GM12865 (cell line): ENCODE measurements around the gene GLI3.
A peak's percentile ranks its signal among the peaks of the same experiment; 100 is the strongest.

Source experiments
- DNase-seq: peaks from one replicate; pipeline ENCODE4 v3.0.0; 2010; ENCODE audit warnings: low read depth
- H3K4me3 ChIP-seq: 2 replicates; pipeline ENCODE4 v1.5.1; 2011; ENCODE audit warnings: mild to moderate bottlenecking, low read depth, low read length, control low read depth
- TF ChIP-seq, protein P1 (sequence below): IDR thresholded peaks from 2 replicates; pipeline ENCODE4 v1.5.1; 2011; ENCODE audit warnings: low read length, control low read depth, low read depth, inconsistent platforms; ENCODE audit not compliant: insufficient read depth; ENCODE audit errors: missing control alignments

Gene GLI3

DNA sequence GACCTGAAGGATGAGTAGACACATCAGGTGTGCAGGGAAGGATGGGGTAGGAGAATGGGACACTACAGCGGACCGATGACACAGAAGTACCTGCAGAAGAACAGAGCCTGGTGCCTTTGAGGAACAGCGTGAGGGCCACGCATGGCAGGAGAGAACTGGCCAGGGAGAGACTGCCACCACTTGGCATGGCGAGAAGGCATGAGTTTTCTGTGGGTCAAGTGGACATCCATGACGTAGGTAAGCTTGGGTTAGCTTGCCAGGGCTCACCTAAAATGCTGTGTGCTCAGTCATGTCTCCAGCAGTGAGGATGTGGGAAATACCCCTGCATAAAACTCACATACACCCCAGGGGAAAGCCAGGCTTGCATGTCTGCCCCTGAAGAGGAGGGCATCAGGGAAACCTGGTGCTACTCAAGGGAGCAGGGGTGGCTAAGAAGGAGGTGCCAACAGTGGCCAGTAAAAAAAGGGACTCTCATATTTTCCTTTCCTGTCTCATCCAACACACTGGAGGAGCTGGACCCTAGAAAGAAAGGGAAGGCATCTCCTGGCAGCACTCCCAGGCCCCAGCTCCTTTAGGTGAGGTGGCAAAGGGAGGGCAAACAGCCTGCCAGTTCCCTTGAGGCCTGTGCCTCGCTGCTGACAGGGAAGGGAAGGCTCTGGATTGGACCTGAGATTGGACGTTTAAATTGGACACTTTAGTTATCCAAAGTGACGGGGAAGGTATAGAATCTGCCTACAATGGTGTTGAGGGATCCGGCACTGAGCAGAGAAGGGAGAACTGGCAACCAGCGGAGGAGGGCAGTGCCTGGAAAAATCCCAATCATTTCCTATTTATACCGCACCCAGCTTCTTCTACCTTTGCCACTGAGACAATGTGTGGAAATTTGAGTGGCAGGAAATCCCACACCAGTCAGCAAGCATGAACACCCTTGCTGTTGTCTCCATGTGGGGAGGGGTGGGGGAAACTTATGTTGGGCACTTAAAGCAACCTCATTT lies 255.7 kb downstream of the GLI3 start:
- no peak for DNase-seq
- TF ChIP-seq, protein P1, sequence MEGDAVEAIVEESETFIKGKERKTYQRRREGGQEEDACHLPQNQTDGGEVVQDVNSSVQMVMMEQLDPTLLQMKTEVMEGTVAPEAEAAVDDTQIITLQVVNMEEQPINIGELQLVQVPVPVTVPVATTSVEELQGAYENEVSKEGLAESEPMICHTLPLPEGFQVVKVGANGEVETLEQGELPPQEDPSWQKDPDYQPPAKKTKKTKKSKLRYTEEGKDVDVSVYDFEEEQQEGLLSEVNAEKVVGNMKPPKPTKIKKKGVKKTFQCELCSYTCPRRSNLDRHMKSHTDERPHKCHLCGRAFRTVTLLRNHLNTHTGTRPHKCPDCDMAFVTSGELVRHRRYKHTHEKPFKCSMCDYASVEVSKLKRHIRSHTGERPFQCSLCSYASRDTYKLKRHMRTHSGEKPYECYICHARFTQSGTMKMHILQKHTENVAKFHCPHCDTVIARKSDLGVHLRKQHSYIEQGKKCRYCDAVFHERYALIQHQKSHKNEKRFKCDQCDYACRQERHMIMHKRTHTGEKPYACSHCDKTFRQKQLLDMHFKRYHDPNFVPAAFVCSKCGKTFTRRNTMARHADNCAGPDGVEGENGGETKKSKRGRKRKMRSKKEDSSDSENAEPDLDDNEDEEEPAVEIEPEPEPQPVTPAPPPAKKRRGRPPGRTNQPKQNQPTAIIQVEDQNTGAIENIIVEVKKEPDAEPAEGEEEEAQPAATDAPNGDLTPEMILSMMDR: no peak

GRCh38 chr7:41979834-41980307 lies 257.1 kb downstream of the GLI3 start:
- peak; percentile 22 for DNase-seq

More for the DNA sequence above, 255.7 kb downstream of the GLI3 start:
- H3K4me3 ChIP-seq: no peak overlapping the region

DNA sequence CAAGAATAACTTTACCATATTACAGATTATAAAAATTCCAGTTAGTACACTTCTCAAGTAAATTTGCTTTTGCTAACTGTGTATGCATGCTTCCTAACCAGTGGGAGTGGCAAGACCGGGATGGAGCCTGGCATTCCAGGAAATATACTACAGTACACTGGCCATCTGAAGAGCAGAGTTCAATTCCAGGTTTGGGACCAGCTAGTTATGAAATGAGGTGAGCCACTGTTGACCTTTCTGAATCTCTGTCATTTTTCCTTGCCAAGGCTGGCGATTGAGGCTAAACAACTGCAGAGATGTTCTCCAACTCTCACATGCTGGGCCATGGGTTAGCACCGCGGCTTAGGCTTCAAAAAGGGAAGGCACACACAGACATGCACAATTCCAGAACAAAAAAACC lies 258.2 kb downstream of the GLI3 start:
- DNase-seq: no peak
- TF ChIP-seq, protein P1: no peak
- H3K4me3 ChIP-seq: no peak overlapping the region

More at GRCh38 chr7:41979834-41980307, 257.1 kb downstream of the GLI3 start:
- TF ChIP-seq, protein P1: peak; percentile 70
- H3K4me3 ChIP-seq: no peak overlapping the region

- TF ChIP-seq, protein P1: no peak
- no peak overlapping the region for H3K4me3 ChIP-seq
- DNase-seq: no peak
Observed at GRCh38 chr7:41977661-41978060, 259.3 kb downstream of the GLI3 start.

GRCh38 chr7:41977151-41977651 lies 259.8 kb downstream of the GLI3 start:
- peak; percentile 24 for DNase-seq
- no peak overlapping the region for H3K4me3 ChIP-seq
- TF ChIP-seq, protein P1: peak; percentile 51

GRCh38 chr7:41976411-41976810 lies 260.6 kb downstream of the GLI3 start:
- no peak for DNase-seq
- TF ChIP-seq, protein P1: no peak
- H3K4me3 ChIP-seq: no peak overlapping the region
